OCI-LY1 (cell line): ENCODE data around the gene FBN1.

Experiments used
- H2AFZ ChIP-seq: fragments of 200-600 bp; sonication (generic), shearing (Covaris generic); 2 replicates; pipeline ENCODE4 v1.6.0; 2014; ENCODE audit warnings: antibody characterized with exemption, mild to moderate bottlenecking, low read length
- H3F3A ChIP-seq: fragments of 200-600 bp; sonication (generic), shearing (Covaris generic); 2 replicates; pipeline ENCODE4 v1.6.0; 2014; ENCODE audit warnings: mild to moderate bottlenecking, antibody characterized with exemption, low read length, moderate library complexity; ENCODE audit not compliant: insufficient read depth
- H3K27ac ChIP-seq: fragments of 200-600 bp; sonication (generic); 2 replicates; pipeline ENCODE4 v1.5.1; 2014; ENCODE audit warnings: low read length, mixed run types, mild to moderate bottlenecking, low read depth; ENCODE audit not compliant: poor library complexity, severe bottlenecking
- H3K27me3 ChIP-seq: fragments of 200-600 bp; sonication (generic); 2 replicates; pipeline ENCODE4 v1.6.0; 2014; ENCODE audit warnings: antibody characterized with exemption, mild to moderate bottlenecking, low read length, moderate library complexity; ENCODE audit not compliant: insufficient read depth
- H3K36me3 ChIP-seq: fragments of 200-600 bp; sonication (generic); 2 replicates; pipeline ENCODE4 v1.6.1; 2014; ENCODE audit warnings: mild to moderate bottlenecking, antibody characterized with exemption, low read length, moderate library complexity, mixed read lengths; ENCODE audit not compliant: insufficient read depth
- H3K4me1 ChIP-seq: fragments of 200-600 bp; sonication (generic); 2 replicates; pipeline ENCODE4 v1.5.1; 2014; ENCODE audit warnings: mild to moderate bottlenecking, low read length, moderate library complexity; ENCODE audit not compliant: insufficient read depth, severe bottlenecking
- H3K4me2 ChIP-seq: fragments of 200-600 bp; sonication (generic), shearing (Covaris generic); 2 replicates; pipeline ENCODE4 v1.6.1; 2014; ENCODE audit warnings: low read length
- H3K4me3 ChIP-seq: fragments of 200-600 bp; sonication (generic); 2 replicates; pipeline ENCODE4 v1.5.1; 2014; ENCODE audit warnings: low read length, low read depth, mild to moderate bottlenecking, mixed read lengths; ENCODE audit not compliant: poor library complexity, severe bottlenecking
- H3K79me2 ChIP-seq: fragments of 200-600 bp; shearing (Covaris generic); 2 replicates; pipeline ENCODE4 v1.6.1; 2016; ENCODE audit warnings: mixed run types, low read length, mixed read lengths; ENCODE audit not compliant: insufficient read depth
- H3K9ac ChIP-seq: fragments of 200-600 bp; sonication (generic), shearing (Covaris generic); 2 replicates; pipeline ENCODE4 v1.6.1; 2014; ENCODE audit warnings: mild to moderate bottlenecking, low read length, mixed read lengths
- H3K9me2 ChIP-seq: fragments of 200-600 bp; sonication (generic), shearing (Covaris generic); 2 replicates; pipeline ENCODE4 v1.6.1; 2014; ENCODE audit warnings: low read depth, mild to moderate bottlenecking, low read length, mixed read lengths
- H3K9me3 ChIP-seq: fragments of 200-600 bp; shearing (Covaris generic); 2 replicates; pipeline ENCODE4 v1.6.1; 2014; ENCODE audit warnings: low read length, mixed read lengths
- H4K20me1 ChIP-seq: fragments of 200-600 bp; sonication (generic), shearing (Covaris generic); 2 replicates; pipeline ENCODE4 v1.6.0; 2016; ENCODE audit warnings: mild to moderate bottlenecking, low read length; ENCODE audit not compliant: insufficient read depth
- EZH2 ChIP-seq: fragments of 200-600 bp; sonication (generic), shearing (Covaris generic); IDR thresholded peaks from 2 replicates; pipeline ENCODE4 v1.8.0; 2017; ENCODE audit warnings: borderline replicate concordance, mixed run types, mild to moderate bottlenecking, antibody characterized with exemption, low read length, moderate library complexity, mixed read lengths
- TF ChIP-seq, protein P1 (sequence below): fragments of 200-600 bp; sonication (generic), shearing (Covaris generic); IDR thresholded peaks from 2 replicates; pipeline ENCODE4 v1.5.1; 2017; ENCODE audit warnings: mild to moderate bottlenecking, antibody characterized with exemption, low read length, moderate library complexity, mixed read lengths

The FBN1 gene

DNA sequence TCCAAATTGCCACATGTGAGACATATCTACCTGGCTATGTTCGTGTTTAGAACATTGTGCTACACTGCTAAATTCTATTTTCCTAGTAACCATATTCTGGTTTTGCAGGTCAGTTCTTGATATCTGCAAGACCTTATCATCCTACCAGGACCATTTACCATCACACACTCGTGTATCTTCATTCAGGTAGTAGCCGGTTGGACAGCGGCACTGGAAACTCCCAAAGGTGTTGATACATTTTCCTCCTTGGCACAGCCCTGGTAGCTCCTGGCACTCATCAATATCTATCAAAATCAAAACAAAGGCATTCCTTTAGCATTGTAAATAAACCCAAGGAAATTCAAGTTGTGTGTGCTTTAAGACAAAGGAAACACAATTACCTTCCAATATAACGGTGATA, 180.1 kb downstream of the FBN1 start:
- no peaks in the 10 kb centered on the region for H3K4me1 ChIP-seq
- no peak overlapping the region for H3K4me2 ChIP-seq
- no peak overlapping the region for H3K4me3 ChIP-seq
- no peak overlapping the region for H2AFZ ChIP-seq
- H4K20me1 ChIP-seq: no peaks in the 10 kb centered on the region
- no peaks in the 10 kb centered on the region for H3K9me3 ChIP-seq
- H3K79me2 ChIP-seq: no peaks in the 10 kb centered on the region
- no peaks in the 10 kb centered on the region for H3K36me3 ChIP-seq
- H3K27me3 ChIP-seq: no peaks in the 10 kb centered on the region
- no peaks in the 10 kb centered on the region for H3F3A ChIP-seq
- no peak for TF ChIP-seq EZH2
- no peaks in the 10 kb centered on the region for H3K9me2 ChIP-seq
- H3K27ac ChIP-seq: no peak overlapping the region
- H3K9ac ChIP-seq: no peak overlapping the region

DNA sequence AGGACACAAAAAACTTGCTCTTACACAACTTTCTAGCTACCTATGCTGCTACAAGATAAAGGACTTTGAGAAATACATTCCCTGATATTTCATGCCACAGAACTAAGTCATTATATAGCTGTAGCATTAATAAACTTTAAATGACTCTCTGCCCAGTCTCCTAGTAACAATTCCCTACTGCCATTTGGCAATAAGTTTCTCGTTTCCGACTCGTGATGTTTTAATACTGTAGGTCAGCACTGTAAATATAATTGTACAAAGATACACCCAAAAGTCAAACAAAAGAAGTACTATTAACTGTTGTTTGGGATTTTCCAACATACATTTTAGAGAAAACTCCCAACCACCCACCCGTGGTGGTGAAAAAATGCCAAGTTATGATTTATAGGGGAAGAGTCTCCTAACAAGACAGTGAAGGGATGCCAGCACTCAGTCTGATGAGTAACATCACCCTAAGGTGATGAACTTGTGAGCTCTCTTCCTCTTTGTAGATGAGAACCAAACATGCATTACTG, 182.1 kb downstream of the FBN1 start:
- Histone ChIP-seq H3K4me2 (no peak overlapping the region), H3K9ac (no peak overlapping the region), H4K20me1 (no peaks in the 10 kb centered on the region), H3K9me3 (no peaks in the 10 kb centered on the region), H3F3A (no peaks in the 10 kb centered on the region), H3K27ac (no peak overlapping the region), H3K4me1 (no peaks in the 10 kb centered on the region), H3K27me3 (no peaks in the 10 kb centered on the region), H3K79me2 (no peaks in the 10 kb centered on the region), H3K36me3 (no peaks in the 10 kb centered on the region), H2AFZ (no peak overlapping the region), H3K4me3 (no peak overlapping the region), H3K9me2 (no peaks in the 10 kb centered on the region)
- TF ChIP-seq, protein P1, sequence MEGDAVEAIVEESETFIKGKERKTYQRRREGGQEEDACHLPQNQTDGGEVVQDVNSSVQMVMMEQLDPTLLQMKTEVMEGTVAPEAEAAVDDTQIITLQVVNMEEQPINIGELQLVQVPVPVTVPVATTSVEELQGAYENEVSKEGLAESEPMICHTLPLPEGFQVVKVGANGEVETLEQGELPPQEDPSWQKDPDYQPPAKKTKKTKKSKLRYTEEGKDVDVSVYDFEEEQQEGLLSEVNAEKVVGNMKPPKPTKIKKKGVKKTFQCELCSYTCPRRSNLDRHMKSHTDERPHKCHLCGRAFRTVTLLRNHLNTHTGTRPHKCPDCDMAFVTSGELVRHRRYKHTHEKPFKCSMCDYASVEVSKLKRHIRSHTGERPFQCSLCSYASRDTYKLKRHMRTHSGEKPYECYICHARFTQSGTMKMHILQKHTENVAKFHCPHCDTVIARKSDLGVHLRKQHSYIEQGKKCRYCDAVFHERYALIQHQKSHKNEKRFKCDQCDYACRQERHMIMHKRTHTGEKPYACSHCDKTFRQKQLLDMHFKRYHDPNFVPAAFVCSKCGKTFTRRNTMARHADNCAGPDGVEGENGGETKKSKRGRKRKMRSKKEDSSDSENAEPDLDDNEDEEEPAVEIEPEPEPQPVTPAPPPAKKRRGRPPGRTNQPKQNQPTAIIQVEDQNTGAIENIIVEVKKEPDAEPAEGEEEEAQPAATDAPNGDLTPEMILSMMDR: no peak
- TF ChIP-seq EZH2: no peak

DNA sequence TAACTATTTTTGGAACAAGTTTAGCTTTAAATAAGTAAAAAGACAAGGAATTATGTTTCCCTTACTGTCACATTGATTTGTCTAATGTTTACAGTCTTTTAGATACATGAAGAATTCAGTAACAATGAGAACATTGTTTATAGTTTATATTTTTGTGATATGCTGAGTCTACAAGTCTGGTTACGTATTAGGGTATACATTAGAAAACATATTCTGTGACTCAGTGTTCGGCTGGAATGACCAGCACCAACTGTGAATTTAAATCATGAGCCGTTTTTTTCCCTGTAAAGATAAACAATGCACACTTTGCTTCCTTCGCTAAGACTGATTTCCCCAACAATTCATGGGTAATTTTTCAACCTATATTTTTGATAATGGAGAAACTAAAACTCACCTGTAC, 182.8 kb downstream of the FBN1 start:
- Histone ChIP-seq H3K9me3 (no peaks in the 10 kb centered on the region), H3K4me1 (no peaks in the 10 kb centered on the region), H3K27me3 (no peaks in the 10 kb centered on the region), H4K20me1 (no peaks in the 10 kb centered on the region), H2AFZ (no peak overlapping the region), H3K4me3 (no peak overlapping the region), H3K79me2 (no peaks in the 10 kb centered on the region), H3K36me3 (no peaks in the 10 kb centered on the region), H3K9ac (no peak overlapping the region), H3F3A (no peaks in the 10 kb centered on the region), H3K4me2 (no peak overlapping the region), H3K9me2 (no peaks in the 10 kb centered on the region), H3K27ac (no peak overlapping the region)
- TF ChIP-seq, protein P1: no peak
- no peak for TF ChIP-seq EZH2
